Left forelimb (tissue), 1 donor: Measurements from ENCODE around the gene FLT1.

Source experiments
- DNase-seq: peaks from one replicate; pipeline ENCODE4 v3.0.0-alpha.2; 2018; ENCODE audit warnings: low spot score

The FLT1 gene

GRCh38 chr13:28485996-28486543 lies 8.9 kb downstream of the FLT1 start:
- no peak for DNase-seq

GRCh38 chr13:28485551-28485950 lies 9.4 kb downstream of the FLT1 start:
- no peak for DNase-seq

GRCh38 chr13:28485097-28485496 lies 9.8 kb downstream of the FLT1 start:
- no peak for DNase-seq

- no peak for DNase-seq
Measured at GRCh38 chr13:28483313-28483931, 11.5 kb downstream of the FLT1 start.

- DNase-seq = no peak
Measured at GRCh38 chr13:28479005-28479404, 15.9 kb downstream of the FLT1 start.

GRCh38 chr13:28478127-28478526 lies 16.8 kb downstream of the FLT1 start:
- no peak for DNase-seq

- no peak for DNase-seq
Measured at GRCh38 chr13:28477709-28477973, 17.3 kb downstream of the FLT1 start.

GRCh38 chr13:28476919-28477708 lies 17.8 kb downstream of the FLT1 start:
- DNase-seq = no peak

GRCh38 chr13:28475916-28476725 lies 18.8 kb downstream of the FLT1 start:
- no peak for DNase-seq

GRCh38 chr13:28474491-28475134 lies 20.3 kb downstream of the FLT1 start:
- DNase-seq = no peak

- no peak for DNase-seq
Measured at GRCh38 chr13:28473044-28473443, 21.9 kb downstream of the FLT1 start.

- no peak for DNase-seq
Measured at GRCh38 chr13:28471421-28471820, 23.5 kb downstream of the FLT1 start.

GRCh38 chr13:28470296-28470695 lies 24.6 kb downstream of the FLT1 start:
- no peak for DNase-seq

GRCh38 chr13:28469316-28469715 lies 25.6 kb downstream of the FLT1 start:
- no peak for DNase-seq

GRCh38 chr13:28468023-28468915 lies 26.7 kb downstream of the FLT1 start:
- DNase-seq = no peak

GRCh38 chr13:28467034-28467433 lies 27.9 kb downstream of the FLT1 start:
- DNase-seq = no peak

GRCh38 chr13:28466151-28466550 lies 28.8 kb downstream of the FLT1 start:
- no peak for DNase-seq

GRCh38 chr13:28464861-28465460 lies 30.0 kb downstream of the FLT1 start:
- DNase-seq = no peak

GRCh38 chr13:28463481-28463880 lies 31.4 kb downstream of the FLT1 start:
- DNase-seq = no peak

GRCh38 chr13:28459911-28460310 lies 35.0 kb downstream of the FLT1 start:
- DNase-seq = no peak

GRCh38 chr13:28458608-28459007 lies 36.3 kb downstream of the FLT1 start:
- no peak for DNase-seq
